Activated naive CD8-positive, alpha-beta T cell treated with anti-CD3 and anti-CD28 coated beads, Interleukin-2, amount 50 U/mL, for 24 hours (primary cell): ENCODE results near the gene OR10A2.
"Not testable (repeated sequence)": the region's sequence is repeated elsewhere in the genome, so short reads cannot be mapped to it uniquely, and the experiment has no call there.

Experiments used
- ATAC-seq: fragments of 150-1000 bp; cut with Tn5 transposase; one replicate; pipeline ENCODE4 v1.10.0; 2021
- DNase-seq: peaks from one replicate; pipeline ENCODE4 v3.0.0; 2021
- H3K27ac Mint-ChIP-seq: one replicate; pipeline ENCODE4 v1.8.0; 2021; ENCODE audit warnings: mild to moderate bottlenecking, mixed read lengths
- H3K27me3 Mint-ChIP-seq: one replicate; pipeline ENCODE4 v1.8.0; 2021; ENCODE audit warnings: mixed read lengths
- H3K36me3 Mint-ChIP-seq: one replicate; pipeline ENCODE4 v1.8.0; 2021; ENCODE audit warnings: low read depth, mixed read lengths
- H3K4me1 Mint-ChIP-seq: one replicate; pipeline ENCODE4 v1.8.0; 2021; ENCODE audit warnings: mixed read lengths
- H3K4me3 Mint-ChIP-seq: one replicate; pipeline ENCODE4 v1.8.0; 2021; ENCODE audit warnings: mild to moderate bottlenecking, moderate library complexity, mixed read lengths
- H3K9me3 Mint-ChIP-seq: one replicate; pipeline ENCODE4 v1.8.0; 2021; ENCODE audit warnings: mixed read lengths

OR10A2 gene

GRCh38 chr11:6900327-6900999, 37.6 kb downstream of the OR10A2 start:
- DNase-seq (no peak), ATAC-seq (no peak)
- Mint-ChIP-seq H3K4me3 (no peak overlapping the region), H3K4me1 (no peaks in the 10 kb centered on the region), H3K9me3 (no peaks in the 10 kb centered on the region), H3K36me3 (no peaks in the 10 kb centered on the region), H3K27ac (no peak overlapping the region), H3K27me3 (peaks cover 8% of the 10 kb centered on the region)

GRCh38 chr11:6904804-6905203, 41.9 kb downstream of the OR10A2 start:
- H3K4me3 Mint-ChIP-seq, DNase-seq, H3K27me3 Mint-ChIP-seq, ATAC-seq, H3K4me1 Mint-ChIP-seq, H3K36me3 Mint-ChIP-seq, H3K9me3 Mint-ChIP-seq, H3K27ac Mint-ChIP-seq: not testable (repeated sequence)

GRCh38 chr11:6911378-6911777, 48.5 kb downstream of the OR10A2 start:
- H3K9me3 Mint-ChIP-seq: no peaks in the 10 kb centered on the region

GRCh38 chr11:6911948-6912347, 49.1 kb downstream of the OR10A2 start:
- Mint-ChIP-seq H3K9me3 (no peaks in the 10 kb centered on the region), H3K27me3 (peaks cover 2% of the 10 kb centered on the region), H3K4me1 (peaks cover 2% of the 10 kb centered on the region), H3K27ac (no peak overlapping the region), H3K4me3 (no peak overlapping the region), H3K36me3 (no peaks in the 10 kb centered on the region)
- ATAC-seq: no peak
- DNase-seq: no peak

More at GRCh38 chr11:6911378-6911777, 48.5 kb downstream of the OR10A2 start:
- Mint-ChIP-seq H3K36me3 (no peaks in the 10 kb centered on the region), H3K27me3 (peaks cover 2% of the 10 kb centered on the region), H3K4me1 (peaks cover 2% of the 10 kb centered on the region), H3K27ac (no peak overlapping the region), H3K4me3 (no peak overlapping the region)
- ATAC-seq: no peak
- DNase-seq: no peak

GRCh38 chr11:6919698-6920097, 56.8 kb downstream of the OR10A2 start:
- ATAC-seq (no peak), DNase-seq (no peak)
- H3K4me3 Mint-ChIP-seq: no peak overlapping the region
- H3K9me3 Mint-ChIP-seq: no peaks in the 10 kb centered on the region
- no peak overlapping the region for H3K27ac Mint-ChIP-seq
- no peaks in the 10 kb centered on the region for H3K4me1 Mint-ChIP-seq
- H3K36me3 Mint-ChIP-seq: no peaks in the 10 kb centered on the region
- H3K27me3 Mint-ChIP-seq: peaks cover 13% of the 10 kb centered on the region

- H3K27ac Mint-ChIP-seq: no peak within 1 kb of the TSS
- H3K27me3 Mint-ChIP-seq: peaks cover 18% of the 10 kb centered on the region
- DNase-seq (no peak), ATAC-seq (no peak)
- no peaks in the 10 kb centered on the region for H3K4me1 Mint-ChIP-seq
- H3K9me3 Mint-ChIP-seq: no peaks in the 10 kb centered on the region
- H3K36me3 Mint-ChIP-seq: no peaks in the 10 kb centered on the region
- no peak within 1 kb of the TSS for H3K4me3 Mint-ChIP-seq
Measured at GRCh38 chr11:6920702-6921101, 57.8 kb downstream of the OR10A2 start, which contains the start of gene OR2D3. Gene OR2D3 (plus strand): TSS chr11:6921002. CDS start chr11:6921002, 0 bp downstream.
